OCI-LY7 (cell line): Measurements from ENCODE around the gene ARHGAP6. TPM values are rescaled to one million over a fixed set of nuclear protein-coding genes. Genes with fewer than 3 reads are reported as not detected.

Experiments
- BruUV-seq: library from RNA; stranded (reverse); fragments of 400-500 nt; replicated peaks from 2 replicates; lab custom pipeline; 2021; lab: Mats Ljungman, UMichigan
- CTCF ChIA-PET: fragments of 300-600 bp; sonication (Branson Sonifier 250); formaldehyde crosslinking; loops from one replicate; lab custom pipeline; 2022; ENCODE audit warnings: antibody characterized with exemption; ENCODE audit not compliant: unreplicated experiment; lab: Charles Lee
- POLR2A ChIA-PET: fragments of 300-600 bp; sonication (Branson Sonifier 250); formaldehyde crosslinking; loops from one replicate; lab custom pipeline; 2022; ENCODE audit warnings: antibody characterized with exemption; lab: Charles Lee
- DNase-seq: peaks from one replicate; pipeline ENCODE4 v3.0.0-alpha.2; 2015; ENCODE audit warnings: low spot score
- H2AFZ ChIP-seq: fragments of 200-600 bp; sonication (generic), shearing (Covaris generic); 2 replicates; pipeline ENCODE4 v1.6.1; 2014; ENCODE audit warnings: mild to moderate bottlenecking, antibody characterized with exemption, low read length, moderate library complexity
- H3K27ac ChIP-seq: fragments of 200-600 bp; sonication (generic); 2 replicates; pipeline ENCODE4 v1.5.1; 2014; ENCODE audit warnings: mixed run types, low read depth, mild to moderate bottlenecking, moderate library complexity, low read length, inconsistent platforms; ENCODE audit not compliant: poor library complexity, severe bottlenecking
- H3K36me3 ChIP-seq: fragments of 200-600 bp; sonication (generic); 2 replicates; pipeline ENCODE4 v1.6.1; 2014; ENCODE audit warnings: mild to moderate bottlenecking, antibody characterized with exemption, low read length, moderate library complexity, mixed read lengths; ENCODE audit not compliant: insufficient read depth
- H3K4me1 ChIP-seq: fragments of 200-600 bp; sonication (generic); 2 replicates; pipeline ENCODE4 v1.5.1; 2014; ENCODE audit warnings: mild to moderate bottlenecking, low read length; ENCODE audit not compliant: insufficient read depth, poor library complexity, severe bottlenecking
- H3K4me2 ChIP-seq: fragments of 200-600 bp; sonication (generic); 2 replicates; pipeline ENCODE4 v1.6.1; 2014; ENCODE audit warnings: mild to moderate bottlenecking, low read length
- H3K4me3 ChIP-seq: fragments of 200-600 bp; sonication (generic); 2 replicates; pipeline ENCODE4 v1.5.1; 2014; ENCODE audit warnings: mild to moderate bottlenecking, low read depth, low read length; ENCODE audit not compliant: poor library complexity, severe bottlenecking
- H3K79me2 ChIP-seq: fragments of 200-600 bp; sonication (generic); 2 replicates; pipeline ENCODE4 v1.6.1; 2016; ENCODE audit warnings: low read depth, mild to moderate bottlenecking, low read length, moderate library complexity, mixed read lengths; ENCODE audit not compliant: insufficient read depth
- H3K9me2 ChIP-seq: fragments of 200-600 bp; sonication (generic); 2 replicates; pipeline ENCODE4 v1.6.1; 2016; ENCODE audit warnings: mild to moderate bottlenecking, low read length, mixed read lengths; ENCODE audit not compliant: insufficient read depth
- H3K9me3 ChIP-seq: fragments of 200-600 bp; sonication (generic); 2 replicates; pipeline ENCODE4 v1.6.1; 2014; ENCODE audit warnings: mild to moderate bottlenecking, mixed run types, low read length, mixed read lengths
- H4K20me1 ChIP-seq: fragments of 200-600 bp; sonication (generic); 2 replicates; pipeline ENCODE4 v1.6.1; 2014; ENCODE audit warnings: mild to moderate bottlenecking, antibody characterized with exemption, low read length, moderate library complexity, mixed read lengths; ENCODE audit not compliant: insufficient read depth
- CTCF ChIP-seq: fragments of 200-600 bp; sonication (generic); conservative IDR thresholded peaks from 2 replicates; pipeline ENCODE4 v1.5.1; 2014; ENCODE audit warnings: mild to moderate bottlenecking, antibody characterized with exemption, low read length, moderate library complexity, mixed read lengths
- EZH2phosphoT487 ChIP-seq: fragments of 200-600 bp; sonication (generic); IDR thresholded peaks from 2 replicates; pipeline ENCODE4 v1.6.1; 2018; ENCODE audit warnings: low read depth, borderline replicate concordance, mild to moderate bottlenecking, mixed run types, antibody characterized with exemption, low read length, moderate library complexity, mixed read lengths
- intact Hi-C: fragments of 100-400 bp; cut with micrococcal nuclease; formaldehyde crosslinking; loops from one replicate; pipeline ENCODE4 v1.10.0; 2022; ENCODE audit not compliant: unreplicated experiment
- total RNA-seq, 2 experiments: library from RNA; depleted of rRNA in 1 of 2; stranded (reverse); fragments of >200 nt in 1 of 2; shearing (Covaris generic) in 1 of 2; gene quantifications; 2 replicates each; pipeline ENCODE4 v1.2.3, GENCODE V29; 2014 to 2022

ARHGAP6 gene
- total RNA-seq, 2 experiments from 2014 or later = not detected

GRCh38 chrX:11298600-11298999 lies 367.1 kb downstream of the ARHGAP6 start:
- no peaks in the 10 kb centered on the region for H3K79me2 ChIP-seq
- H4K20me1 ChIP-seq = no peaks in the 10 kb centered on the region
- DNase-seq = no peak
- no peak overlapping the region for H2AFZ ChIP-seq
- H3K4me2 ChIP-seq = no peak overlapping the region
- no peak overlapping the region for H3K4me3 ChIP-seq
- no peaks in the 10 kb centered on the region for H3K4me1 ChIP-seq
- no peaks in the 10 kb centered on the region for H3K36me3 ChIP-seq
- no peak overlapping the region for H3K27ac ChIP-seq
- no peaks in the 10 kb centered on the region for H3K9me2 ChIP-seq
- no peaks in the 10 kb centered on the region for H3K9me3 ChIP-seq
- intact Hi-C loops = no loop called here
- BruUV-seq = no TSS peak
- POLR2A ChIA-PET = no interaction called here
- CTCF ChIA-PET = no interaction called here
- TF ChIP-seq EZH2phosphoT487 (no peak), CTCF (no peak)

GRCh38 chrX:11296051-11296450 lies 369.7 kb downstream of the ARHGAP6 start:
- CTCF ChIA-PET = no interaction called here
- intact Hi-C loops = no loop called here
- POLR2A ChIA-PET = no interaction called here
- peak overlapping the region; percentile 64; the same call in 1 of the 2 replicates for H2AFZ ChIP-seq
- no peaks in the 10 kb centered on the region for H3K9me3 ChIP-seq
- no peak overlapping the region for H3K27ac ChIP-seq
- H3K36me3 ChIP-seq = no peaks in the 10 kb centered on the region
- H3K4me1 ChIP-seq = no peaks in the 10 kb centered on the region
- H4K20me1 ChIP-seq = no peaks in the 10 kb centered on the region
- no TSS peak for BruUV-seq
- H3K9me2 ChIP-seq = no peaks in the 10 kb centered on the region
- no peak overlapping the region for H3K4me2 ChIP-seq
- no peak for DNase-seq
- no peak for TF ChIP-seq CTCF
- TF ChIP-seq EZH2phosphoT487 = no peak
- no peak overlapping the region for H3K4me3 ChIP-seq
- no peaks in the 10 kb centered on the region for H3K79me2 ChIP-seq

GRCh38 chrX:11293113-11293512 lies 372.6 kb downstream of the ARHGAP6 start, which contains the start of gene AMELX:
Gene AMELX (plus strand): TSS chrX:11293413. CDS start chrX:11294789, 1,376 bp downstream.
- Histone ChIP-seq H3K27ac (no peak within 1 kb of the TSS), H3K4me2 (no peak within 1 kb of the TSS), H3K9me3 (no peaks in the 10 kb centered on the region), H3K9me2 (no peaks in the 10 kb centered on the region), H4K20me1 (no peaks in the 10 kb centered on the region), H3K36me3 (no peaks in the 10 kb centered on the region), H3K79me2 (no peaks in the 10 kb centered on the region), H2AFZ (no peak within 1 kb of the TSS; the same call in 1 of the 2 replicates), H3K4me3 (no peak within 1 kb of the TSS), H3K4me1 (no peaks in the 10 kb centered on the region)
- CTCF ChIA-PET = no interaction called here
- intact Hi-C loops = no loop called here
- no TSS peak for BruUV-seq
- TF ChIP-seq EZH2phosphoT487 (no peak), CTCF (no peak)
- POLR2A ChIA-PET = interaction anchor here (1.2 kb wide), 1 partner anchor 13 kb away, joined by 4 read pairs; no protein-coding TSS in a partner anchor
- no peak for DNase-seq
